K562 (cell line): Measurements from ENCODE around the gene CHRNA10.

Experiments used
- ATF1 ChIP-seq, 2 experiments: fragments of 450-650 bp in 1 of 2; IDR thresholded peaks; 2 replicates each; pipeline ENCODE4 v1.6.1; 2016; ENCODE audit warnings: missing compliant biosample characterization in 1 of 2, missing genetic modification characterization in 1 of 2
- BRCA1 ChIP-seq, 2 experiments: fragments of 450-650 bp in 1 of 2; sonication (generic) in 1 of 2; formaldehyde crosslinking in 1 of 2; IDR thresholded peaks; 2 replicates each; pipeline versions ENCODE4 v1.5.0 to v1.6.1; 2017 to 2020; ENCODE audit warnings: mild to moderate bottlenecking in 1 of 2, missing genetic modification reagents in 1 of 2
- BRF1 ChIP-seq: IDR thresholded peaks from 3 replicates; pipeline ENCODE4 v1.6.1; 2011; ENCODE audit warnings: borderline replicate concordance, mild to moderate bottlenecking; ENCODE audit not compliant: insufficient read length; ENCODE audit errors: extremely low read depth
- EGR1 ChIP-seq: fragments of 450-650 bp; conservative IDR thresholded peaks from 2 replicates; pipeline ENCODE4 v1.6.1; 2017; ENCODE audit warnings: mild to moderate bottlenecking
- HDGF ChIP-seq: fragments of 450-650 bp; IDR thresholded peaks from 2 replicates; pipeline ENCODE4 v1.6.1; 2016
- JUNB ChIP-seq: fragments of 450-650 bp; formaldehyde crosslinking; conservative IDR thresholded peaks from 2 replicates; pipeline ENCODE4 v1.4.0; 2020; ENCODE audit warnings: mild to moderate bottlenecking
- MYBL2 ChIP-seq, 2 experiments: fragments of 450-650 bp in 1 of 2; sonication (generic) in 1 of 2; formaldehyde crosslinking in 1 of 2; IDR thresholded peaks; 2 replicates each; pipeline versions ENCODE4 v1.6.1 to v1.8.1; 2017 to 2022; ENCODE audit warnings: borderline replicate concordance in 1 of 2, inconsistent platforms in 1 of 2, low read depth in 1 of 2, mild to moderate bottlenecking in 1 of 2, missing genetic modification reagents in 1 of 2, moderate library complexity in 1 of 2
- NCOA2 ChIP-seq, 2 experiments: fragments of 450-650 bp; IDR thresholded peaks; 2 replicates each; pipeline ENCODE4 v1.6.1; 2018; ENCODE audit warnings: mild to moderate bottlenecking in 2 of 2, moderate library complexity in 1 of 2; ENCODE audit not compliant: partially characterized antibody in 2 of 2
- TCF7L2 ChIP-seq: fragments of 150-350 bp; IDR thresholded peaks from 2 replicates; pipeline ENCODE4 v1.6.1; 2016; ENCODE audit warnings: low read depth, mild to moderate bottlenecking, low read length, moderate library complexity
- ZNF124 ChIP-seq: sonication (generic); formaldehyde crosslinking; IDR thresholded peaks from 2 replicates; pipeline ENCODE4 v1.8.1; 2022; ENCODE audit warnings: missing genetic modification reagents
- ZNF143 ChIP-seq: sonication (generic); formaldehyde crosslinking; IDR thresholded peaks from 2 replicates; pipeline ENCODE4 v1.9.0; 2022; ENCODE audit warnings: mild to moderate bottlenecking, missing genetic modification reagents
- TF ChIP-seq, protein P1 (sequence below), 3 experiments: IDR thresholded peaks in 2 of 3; conservative IDR thresholded peaks in 1 of 3; 2 replicates each; pipeline ENCODE4 v1.5.1; 2011 to 2012; ENCODE audit warnings: low read length in 3 of 3, mild to moderate bottlenecking in 3 of 3, control low read depth in 2 of 3, improper control_type of control experiment in 1 of 3, inconsistent platforms in 1 of 3, low read depth in 1 of 3, mixed read lengths in 1 of 3, moderate library complexity in 1 of 3; ENCODE audit not compliant: insufficient read depth in 2 of 3
- TF ChIP-seq, protein P2 (sequence below): sonication (generic); formaldehyde crosslinking; IDR thresholded peaks from 2 replicates; pipeline ENCODE4 v1.8.1; 2022; ENCODE audit warnings: missing genetic modification reagents

DNA sequence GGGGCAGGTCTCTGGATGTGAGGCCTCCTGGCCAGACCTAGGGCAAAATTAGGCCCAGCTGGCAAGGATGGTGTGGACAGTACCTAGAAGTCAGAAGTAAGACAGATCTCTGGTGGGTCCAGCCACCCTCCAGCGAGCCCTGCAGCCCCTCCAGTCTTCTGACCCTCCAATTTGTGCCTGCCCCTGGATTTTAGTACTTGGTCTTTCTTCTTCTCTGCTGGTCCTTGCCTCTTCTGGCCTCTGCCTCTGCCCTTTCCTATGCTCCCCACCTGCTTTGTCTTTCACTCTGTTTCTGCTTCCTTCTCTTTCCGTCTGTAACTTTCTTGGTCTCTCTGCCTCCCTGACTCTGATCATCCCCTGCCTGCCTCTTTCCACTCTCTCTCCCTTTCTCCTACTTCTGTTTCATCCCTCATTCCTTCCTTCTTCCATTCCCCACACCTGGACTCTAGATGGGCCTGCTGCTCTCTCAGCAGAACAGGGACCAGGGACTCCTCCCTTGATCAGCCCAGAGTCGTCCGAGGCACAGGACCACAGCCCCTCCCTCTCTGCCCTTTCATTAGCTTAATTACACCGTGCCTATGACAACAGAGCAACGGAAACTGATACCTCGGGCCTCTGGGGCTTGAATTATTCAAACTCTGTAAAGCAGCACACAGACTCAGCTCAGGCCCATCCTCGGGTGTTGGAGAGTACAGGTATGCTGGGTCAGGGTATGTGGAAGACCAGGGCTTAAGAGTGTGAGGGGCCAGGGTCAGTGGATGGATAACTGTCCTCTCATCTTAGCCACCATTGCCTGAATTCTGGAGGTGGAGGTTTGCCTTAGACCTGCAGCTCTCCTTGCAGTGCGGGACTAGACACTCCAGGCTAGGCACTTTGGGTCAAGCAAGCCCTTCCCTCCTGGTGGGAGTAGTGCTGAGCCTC lies at the start of gene CHRNA10:
- TF ChIP-seq EGR1, result no peak
- TF ChIP-seq, protein P1, sequence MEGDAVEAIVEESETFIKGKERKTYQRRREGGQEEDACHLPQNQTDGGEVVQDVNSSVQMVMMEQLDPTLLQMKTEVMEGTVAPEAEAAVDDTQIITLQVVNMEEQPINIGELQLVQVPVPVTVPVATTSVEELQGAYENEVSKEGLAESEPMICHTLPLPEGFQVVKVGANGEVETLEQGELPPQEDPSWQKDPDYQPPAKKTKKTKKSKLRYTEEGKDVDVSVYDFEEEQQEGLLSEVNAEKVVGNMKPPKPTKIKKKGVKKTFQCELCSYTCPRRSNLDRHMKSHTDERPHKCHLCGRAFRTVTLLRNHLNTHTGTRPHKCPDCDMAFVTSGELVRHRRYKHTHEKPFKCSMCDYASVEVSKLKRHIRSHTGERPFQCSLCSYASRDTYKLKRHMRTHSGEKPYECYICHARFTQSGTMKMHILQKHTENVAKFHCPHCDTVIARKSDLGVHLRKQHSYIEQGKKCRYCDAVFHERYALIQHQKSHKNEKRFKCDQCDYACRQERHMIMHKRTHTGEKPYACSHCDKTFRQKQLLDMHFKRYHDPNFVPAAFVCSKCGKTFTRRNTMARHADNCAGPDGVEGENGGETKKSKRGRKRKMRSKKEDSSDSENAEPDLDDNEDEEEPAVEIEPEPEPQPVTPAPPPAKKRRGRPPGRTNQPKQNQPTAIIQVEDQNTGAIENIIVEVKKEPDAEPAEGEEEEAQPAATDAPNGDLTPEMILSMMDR (IDR thresholded peaks at IDR 0.05 in 2 of 3, conservative IDR thresholded peaks at IDR 0.05 in 1 of 3; ENCODE audit: insufficient read depth in 2 of 3, low read depth in 1 of 3, low read length in 3 of 3), result no peak
- TF ChIP-seq ATF1 (CRISPR knock-in tag; IDR thresholded peaks at IDR 0.05), result no peak
- no peak for TF ChIP-seq ATF1 (tag; IDR thresholded peaks at IDR 0.05)
- no peak for TF ChIP-seq HDGF
- no peak for TF ChIP-seq TCF7L2
- no peak for TF ChIP-seq ZNF124
- TF ChIP-seq BRCA1 (IDR thresholded peaks at IDR 0.05), result no peak
- no peak for TF ChIP-seq BRCA1 (CRISPR knock-in tag; IDR thresholded peaks at IDR 0.05)
- TF ChIP-seq, protein P2, sequence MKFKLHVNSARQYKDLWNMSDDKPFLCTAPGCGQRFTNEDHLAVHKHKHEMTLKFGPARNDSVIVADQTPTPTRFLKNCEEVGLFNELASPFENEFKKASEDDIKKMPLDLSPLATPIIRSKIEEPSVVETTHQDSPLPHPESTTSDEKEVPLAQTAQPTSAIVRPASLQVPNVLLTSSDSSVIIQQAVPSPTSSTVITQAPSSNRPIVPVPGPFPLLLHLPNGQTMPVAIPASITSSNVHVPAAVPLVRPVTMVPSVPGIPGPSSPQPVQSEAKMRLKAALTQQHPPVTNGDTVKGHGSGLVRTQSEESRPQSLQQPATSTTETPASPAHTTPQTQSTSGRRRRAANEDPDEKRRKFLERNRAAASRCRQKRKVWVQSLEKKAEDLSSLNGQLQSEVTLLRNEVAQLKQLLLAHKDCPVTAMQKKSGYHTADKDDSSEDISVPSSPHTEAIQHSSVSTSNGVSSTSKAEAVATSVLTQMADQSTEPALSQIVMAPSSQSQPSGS, result no peak
- TF ChIP-seq JUNB (CRISPR knock-in tag), result no peak
- no peak for TF ChIP-seq BRF1
- TF ChIP-seq MYBL2 (IDR thresholded peaks at IDR 0.05; ENCODE audit: low read depth), result no peak
- TF ChIP-seq MYBL2 (CRISPR knock-in tag; IDR thresholded peaks at IDR 0.05; ENCODE audit: borderline replicate concordance), result no peak
- TF ChIP-seq NCOA2 (IDR thresholded peaks at IDR 0.05; ENCODE audit: partially characterized antibody in 2 of 2), result no peak
- no peak for TF ChIP-seq ZNF143 (CRISPR knock-in tag)
